Mesenchymal stem cell (in vitro differentiated cells and primary cell): ENCODE measurements around the gene MEF2C.

Experiments
- DNase-seq: peaks from one replicate; pipeline ENCODE4 v3.0.0-alpha.2; 2013
- H2AFZ ChIP-seq: one replicate; pipeline ENCODE4 v1.6.1; 2013; ENCODE audit warnings: low read depth, mild to moderate bottlenecking, control low read depth, inconsistent platforms, low read length, moderate library complexity
- H2AK5ac ChIP-seq: 2 replicates; pipeline ENCODE4 v1.6.1; 2013; ENCODE audit warnings: low read length, moderate library complexity, mild to moderate bottlenecking, inconsistent platforms; ENCODE audit not compliant: severe bottlenecking
- H2BK120ac ChIP-seq: one replicate; pipeline ENCODE4 v1.6.1; 2013; ENCODE audit warnings: low read depth, mild to moderate bottlenecking, inconsistent platforms, low read length, moderate library complexity
- H2BK12ac ChIP-seq, 2 experiments: one replicate each; pipeline ENCODE4 v1.6.1; 2013; ENCODE audit warnings: inconsistent platforms in 2 of 2, low read length in 2 of 2, mild to moderate bottlenecking in 2 of 2, moderate library complexity in 2 of 2, control low read depth in 1 of 2
- H2BK15ac ChIP-seq: one replicate; pipeline ENCODE4 v1.6.1; 2013; ENCODE audit warnings: mild to moderate bottlenecking, low read depth, inconsistent platforms; ENCODE audit not compliant: poor library complexity, severe bottlenecking
- H2BK5ac ChIP-seq: 2 replicates; pipeline ENCODE4 v1.6.1; 2013; ENCODE audit warnings: low read depth, mild to moderate bottlenecking, low read length, control low read depth, inconsistent platforms; ENCODE audit not compliant: poor library complexity, severe bottlenecking
- H3K14ac ChIP-seq, 2 experiments: one replicate each; pipeline ENCODE4 v1.6.1; 2013; ENCODE audit warnings: inconsistent platforms in 2 of 2, low read length in 2 of 2, control low read depth in 1 of 2, mild to moderate bottlenecking in 1 of 2, moderate library complexity in 1 of 2
- H3K18ac ChIP-seq, 2 experiments: one replicate each; pipeline ENCODE4 v1.6.1; 2013; ENCODE audit warnings: inconsistent platforms in 2 of 2, low read length in 2 of 2, control low read depth in 1 of 2, low read depth in 1 of 2, mild to moderate bottlenecking in 1 of 2
- H3K23ac ChIP-seq, 2 experiments: one replicate each; pipeline ENCODE4 v1.6.1; 2013; ENCODE audit warnings: inconsistent platforms in 2 of 2, low read length in 2 of 2, mild to moderate bottlenecking in 2 of 2, moderate library complexity in 2 of 2, control low read depth in 1 of 2
- H3K27ac ChIP-seq: 2 replicates; pipeline ENCODE4 v1.5.1; 2013; ENCODE audit warnings: mild to moderate bottlenecking, moderate library complexity, low read length, control low read depth, inconsistent platforms; ENCODE audit not compliant: poor library complexity, severe bottlenecking
- H3K27me3 ChIP-seq, 2 experiments: 2 replicates each; pipeline versions ENCODE4 v1.6.1 to v1.7.0; 2013; ENCODE audit warnings: low read length in 2 of 2, mild to moderate bottlenecking in 2 of 2, moderate library complexity in 2 of 2, control low read depth in 1 of 2, inconsistent platforms in 1 of 2; ENCODE audit not compliant: control insufficient read depth in 1 of 2, insufficient read depth in 1 of 2
- H3K36me3 ChIP-seq, 2 experiments: 2 replicates each; pipeline versions ENCODE4 v1.6.1 to v1.7.0; 2013; ENCODE audit warnings: low read length in 2 of 2, control low read depth in 1 of 2, inconsistent platforms in 1 of 2, low read depth in 1 of 2, mild to moderate bottlenecking in 1 of 2; ENCODE audit not compliant: insufficient read depth in 2 of 2, control insufficient read depth in 1 of 2
- H3K4ac ChIP-seq, 2 experiments: one replicate each; pipeline ENCODE4 v1.6.1; 2013; ENCODE audit warnings: inconsistent platforms in 2 of 2, low read length in 2 of 2, mild to moderate bottlenecking in 2 of 2, moderate library complexity in 2 of 2, control low read depth in 1 of 2, low read depth in 1 of 2
- H3K4me1 ChIP-seq: 2 replicates; pipeline ENCODE4 v1.6.1; 2013; ENCODE audit warnings: low read depth, low read length, control low read depth; ENCODE audit not compliant: control insufficient read depth, insufficient read depth
- H3K4me2 ChIP-seq: 2 replicates; pipeline ENCODE4 v1.6.1; 2013; ENCODE audit warnings: low read length, mild to moderate bottlenecking, inconsistent platforms; ENCODE audit not compliant: poor library complexity, severe bottlenecking
- H3K4me3 ChIP-seq, 2 experiments: 2 replicates each; pipeline versions ENCODE4 v1.5.1 to v1.7.0; 2013; ENCODE audit warnings: low read length in 2 of 2, mild to moderate bottlenecking in 2 of 2, control low read depth in 1 of 2, low read depth in 1 of 2; ENCODE audit not compliant: insufficient read depth in 1 of 2
- H3K79me1 ChIP-seq: replicated peaks from 2 replicates; pipeline ENCODE4 v1.6.1; 2013; ENCODE audit warnings: mild to moderate bottlenecking, control low read depth, low read length, inconsistent platforms; ENCODE audit not compliant: poor library complexity, severe bottlenecking
- H3K9ac ChIP-seq: 2 replicates; pipeline ENCODE4 v1.7.0; 2013; ENCODE audit warnings: mild to moderate bottlenecking, low read length, moderate library complexity
- H3K9me3 ChIP-seq: 2 replicates; pipeline ENCODE4 v1.7.0; 2013; ENCODE audit warnings: mild to moderate bottlenecking, low read length; ENCODE audit not compliant: control insufficient read depth
- H4K8ac ChIP-seq: one replicate; pipeline ENCODE4 v1.6.1; 2013; ENCODE audit warnings: inconsistent platforms, mild to moderate bottlenecking, low read length, moderate library complexity
- H4K91ac ChIP-seq: one replicate; pipeline ENCODE4 v1.6.1; 2013; ENCODE audit warnings: mild to moderate bottlenecking, low read length, inconsistent platforms
- WGBS: methylation state at CpG from one replicate; pipeline ENCODE4 v1.1.7; 2013; ENCODE audit warnings: mixed read lengths; 5-methylcytosine and 5-hydroxymethylcytosine counted together

The MEF2C gene

GRCh38 chr5:88863523-88863922 is 19.5 kb downstream of the MEF2C start:
- H3K27me3 ChIP-seq, result no peaks in the 10 kb centered on the region
- no peaks in the 10 kb centered on the region for H3K79me1 ChIP-seq
- H2AK5ac ChIP-seq, result no peak overlapping the region
- no peak overlapping the region for H2BK120ac ChIP-seq
- no peaks in the 10 kb centered on the region for H3K36me3 ChIP-seq
- H3K14ac ChIP-seq, result no peak overlapping the region
- no peak overlapping the region for H3K4ac ChIP-seq
- H3K18ac ChIP-seq, result no peak overlapping the region
- no peak overlapping the region for H4K91ac ChIP-seq
- H3K9me3 ChIP-seq, result no peaks in the 10 kb centered on the region
- no peak overlapping the region for H2AFZ ChIP-seq
- whole genome bisulfite sequencing, result 100% methylated on average over 5 of the region's 5 CpGs
- no peak overlapping the region for H3K4me2 ChIP-seq
- H3K9ac ChIP-seq, result no peak overlapping the region
- no peaks in the 10 kb centered on the region for H3K4me1 ChIP-seq
- no peak for DNase-seq
- H3K27ac ChIP-seq, result no peak overlapping the region
- no peak overlapping the region for H3K4me3 ChIP-seq
- H4K8ac ChIP-seq, result no peak overlapping the region
- H2BK15ac ChIP-seq, result no peak overlapping the region
- no peak overlapping the region for H3K23ac ChIP-seq
- no peak overlapping the region for H2BK5ac ChIP-seq
- H2BK12ac ChIP-seq, result no peak overlapping the region

- WGBS, result 99% methylated on average over 4 of the region's 5 CpGs
Observed at GRCh38 chr5:88862547-88863175, 20.3 kb downstream of the MEF2C start.

GRCh38 chr5:88861231-88861630 is 21.8 kb downstream of the MEF2C start:
- no peak overlapping the region for H2AK5ac ChIP-seq
- H3K23ac ChIP-seq, result no peak overlapping the region
- no peak overlapping the region for H2BK120ac ChIP-seq
- no peaks in the 10 kb centered on the region for H3K36me3 ChIP-seq
- H2BK12ac ChIP-seq, result no peak overlapping the region
- no peak overlapping the region for H3K9ac ChIP-seq
- H3K27me3 ChIP-seq, result no peaks in the 10 kb centered on the region
- no peak overlapping the region for H3K18ac ChIP-seq
- no peak overlapping the region for H3K4me2 ChIP-seq
- H3K4ac ChIP-seq, result no peak overlapping the region
- DNase-seq, result no peak
- H4K91ac ChIP-seq, result no peak overlapping the region
- no peak overlapping the region for H2BK5ac ChIP-seq
- no peak overlapping the region for H3K14ac ChIP-seq
- no peaks in the 10 kb centered on the region for H3K79me1 ChIP-seq
- H4K8ac ChIP-seq, result no peak overlapping the region
- H3K4me3 ChIP-seq, result no peak overlapping the region
- H2BK15ac ChIP-seq, result no peak overlapping the region
- H3K4me1 ChIP-seq, result no peaks in the 10 kb centered on the region
- no peak overlapping the region for H3K27ac ChIP-seq
- WGBS, result no CpG with 5 or more reads among the region's 2 CpGs
- H2AFZ ChIP-seq, result no peak overlapping the region
- no peaks in the 10 kb centered on the region for H3K9me3 ChIP-seq

More at GRCh38 chr5:88862547-88863175, 20.3 kb downstream of the MEF2C start:
- no peak overlapping the region for H3K27ac ChIP-seq
- no peak overlapping the region for H3K4me2 ChIP-seq
- H2AK5ac ChIP-seq, result no peak overlapping the region
- H3K79me1 ChIP-seq, result no peaks in the 10 kb centered on the region
- H2BK120ac ChIP-seq, result no peak overlapping the region
- no peaks in the 10 kb centered on the region for H3K27me3 ChIP-seq
- no peaks in the 10 kb centered on the region for H3K4me1 ChIP-seq
- DNase-seq, result no peak
- H2AFZ ChIP-seq, result no peak overlapping the region
- H3K18ac ChIP-seq, result no peak overlapping the region
- no peak overlapping the region for H2BK12ac ChIP-seq
- no peak overlapping the region for H3K4ac ChIP-seq
- no peak overlapping the region for H4K91ac ChIP-seq
- H3K23ac ChIP-seq, result no peak overlapping the region
- H3K4me3 ChIP-seq, result no peak overlapping the region
- H2BK5ac ChIP-seq, result no peak overlapping the region
- no peak overlapping the region for H4K8ac ChIP-seq
- no peak overlapping the region for H3K9ac ChIP-seq
- no peak overlapping the region for H2BK15ac ChIP-seq
- H3K9me3 ChIP-seq, result no peaks in the 10 kb centered on the region
- H3K36me3 ChIP-seq, result no peaks in the 10 kb centered on the region
- no peak overlapping the region for H3K14ac ChIP-seq

GRCh38 chr5:88860501-88860900 is 22.5 kb downstream of the MEF2C start:
- H3K14ac ChIP-seq, result no peak overlapping the region
- no peak overlapping the region for H4K8ac ChIP-seq
- WGBS, result 100% methylated on average over 1 of the region's 1 CpG
- no peaks in the 10 kb centered on the region for H3K27me3 ChIP-seq
- no peaks in the 10 kb centered on the region for H3K4me1 ChIP-seq
- no peak overlapping the region for H3K23ac ChIP-seq
- H3K18ac ChIP-seq, result no peak overlapping the region
- H2BK15ac ChIP-seq, result no peak overlapping the region
- H2BK120ac ChIP-seq, result no peak overlapping the region
- H2AK5ac ChIP-seq, result no peak overlapping the region
- H3K9ac ChIP-seq, result no peak overlapping the region
- no peak overlapping the region for H3K4me2 ChIP-seq
- no peaks in the 10 kb centered on the region for H3K79me1 ChIP-seq
- H4K91ac ChIP-seq, result no peak overlapping the region
- DNase-seq, result no peak
- no peaks in the 10 kb centered on the region for H3K9me3 ChIP-seq
- no peak overlapping the region for H3K4me3 ChIP-seq
- no peak overlapping the region for H2AFZ ChIP-seq
- no peak overlapping the region for H3K4ac ChIP-seq
- no peak overlapping the region for H2BK5ac ChIP-seq
- H2BK12ac ChIP-seq, result no peak overlapping the region
- H3K27ac ChIP-seq, result no peak overlapping the region
- no peaks in the 10 kb centered on the region for H3K36me3 ChIP-seq
